ENCODE results near the gene B3GNT9.

- TF ChIP-seq, protein P1, sequence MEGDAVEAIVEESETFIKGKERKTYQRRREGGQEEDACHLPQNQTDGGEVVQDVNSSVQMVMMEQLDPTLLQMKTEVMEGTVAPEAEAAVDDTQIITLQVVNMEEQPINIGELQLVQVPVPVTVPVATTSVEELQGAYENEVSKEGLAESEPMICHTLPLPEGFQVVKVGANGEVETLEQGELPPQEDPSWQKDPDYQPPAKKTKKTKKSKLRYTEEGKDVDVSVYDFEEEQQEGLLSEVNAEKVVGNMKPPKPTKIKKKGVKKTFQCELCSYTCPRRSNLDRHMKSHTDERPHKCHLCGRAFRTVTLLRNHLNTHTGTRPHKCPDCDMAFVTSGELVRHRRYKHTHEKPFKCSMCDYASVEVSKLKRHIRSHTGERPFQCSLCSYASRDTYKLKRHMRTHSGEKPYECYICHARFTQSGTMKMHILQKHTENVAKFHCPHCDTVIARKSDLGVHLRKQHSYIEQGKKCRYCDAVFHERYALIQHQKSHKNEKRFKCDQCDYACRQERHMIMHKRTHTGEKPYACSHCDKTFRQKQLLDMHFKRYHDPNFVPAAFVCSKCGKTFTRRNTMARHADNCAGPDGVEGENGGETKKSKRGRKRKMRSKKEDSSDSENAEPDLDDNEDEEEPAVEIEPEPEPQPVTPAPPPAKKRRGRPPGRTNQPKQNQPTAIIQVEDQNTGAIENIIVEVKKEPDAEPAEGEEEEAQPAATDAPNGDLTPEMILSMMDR (IDR thresholded peaks at IDR 0.05; ENCODE audit: low read length), result peak; percentile 92
- TF ChIP-seq EZH2 (optimal IDR thresholded peaks at IDR 0.05; ENCODE audit: low read depth, low read length) (no peak), EZH2phosphoT487 (IDR thresholded peaks at IDR 0.05; ENCODE audit: low read length) (no peak)
Measured at GRCh38 chr16:67155295-67156142, 4.7 kb upstream of the B3GNT9 start.
